Left lung (tissue), 10 donors: Measurements from ENCODE around the gene SLK. TPM values are rescaled to one million over a fixed set of nuclear protein-coding genes. Genes with fewer than 3 reads are reported as not detected.

Experiments
- ATAC-seq: fragments of 200-7000 bp; cut with Tn5 transposase; one replicate; pipeline ENCODE4 v1.9.1; 2020; ENCODE audit warnings: moderate library complexity
- DNase-seq, 4 donors: peaks; one replicate each; pipeline ENCODE4 v3.0.0-alpha.2; 2013 to 2020
- H3K27ac ChIP-seq, 2 donors: fragments of 200-600 bp; sonication (generic) in 1 of 2; one replicate each; pipeline versions ENCODE4 v1.5.0 to v1.8.0; 2020 to 2021
- H3K27me3 ChIP-seq, 2 donors: fragments of 200-600 bp; sonication (generic) in 1 of 2; one replicate each; pipeline versions ENCODE4 v1.5.0 to v1.8.0; 2020 to 2021
- H3K36me3 ChIP-seq, 2 donors: fragments of 200-600 bp; sonication (generic) in 1 of 2; one replicate each; pipeline versions ENCODE4 v1.5.0 to v1.8.0; 2020 to 2021
- H3K4me1 ChIP-seq, 2 donors: fragments of 200-600 bp; one replicate each; pipeline ENCODE4 v1.8.0; 2021
- H3K4me3 ChIP-seq, 2 donors: fragments of 200-600 bp; sonication (generic) in 1 of 2; one replicate each; pipeline versions ENCODE4 v1.5.0 to v1.8.0; 2020 to 2021; ENCODE audit warnings: mild to moderate bottlenecking in 1 of 2
- H3K9me3 ChIP-seq, 2 donors: fragments of 200-600 bp; sonication (generic) in 1 of 2; one replicate each; pipeline versions ENCODE4 v1.5.0 to v1.8.0; 2020 to 2021
- CTCF ChIP-seq, 2 donors: fragments of 200-600 bp; sonication (generic) in 1 of 2; IDR thresholded peaks; one replicate each; pipeline versions ENCODE4 v1.5.0 to v1.8.0; 2021; ENCODE audit warnings: antibody characterized with exemption in 2 of 2
- intact Hi-C, 2 donors: fragments of 100-400 bp; cut with DNase I; formaldehyde crosslinking; loops; one replicate each; pipeline versions ENCODE4 v1.11.2 to v1.14.2; 2022
- polyA plus RNA-seq, 6 donors: library from polyadenylated mRNA; unstranded; fragments of 120-200 nt; gene quantifications; one replicate each; pipeline ENCODE4 v1.2.1, GENCODE V29; 2013; ENCODE audit not compliant: insufficient read length in 6 of 6
- total RNA-seq, 2 donors: library from RNA; stranded (reverse); fragmentation: NEBNext Ultra II Directional; extraction: Animal tissue kit (Norgen Biotek cat#: 25700); gene quantifications; one replicate each; pipeline ENCODE4 v1.2.1, GENCODE V29; 2021
- donor health status: DM: no; HTN: yes; CAD: no.
- donor health status: DM: no; HTN: no; CAD: no.

Gene SLK
- total and polyA plus RNA-seq, 8 donors, result 52.1 to 68.1 (median 63.2) TPM

GRCh38 chr10:104057717-104058116 lies 90.8 kb downstream of the SLK start:
- H3K4me3 ChIP-seq, result no peak overlapping the region
- H3K9me3 ChIP-seq, result no peaks in the 10 kb centered on the region
- H3K36me3 ChIP-seq, result no peaks in the 10 kb centered on the region
- TF ChIP-seq CTCF (IDR thresholded peaks at IDR 0.05), result no peak
- no peaks in the 10 kb centered on the region for H3K27me3 ChIP-seq
- DNase-seq, result no peak
- no peak overlapping the region for H3K27ac ChIP-seq
- no peaks in the 10 kb centered on the region for H3K4me1 ChIP-seq
- intact Hi-C loops, result no loop called here
- ATAC-seq, result no peak

- no peak for TF ChIP-seq CTCF (IDR thresholded peaks at IDR 0.05)
- Histone ChIP-seq H3K4me1 (no peaks in the 10 kb centered on the region), H3K27ac (no peak overlapping the region), H3K9me3 (no peaks in the 10 kb centered on the region), H3K4me3 (no peak overlapping the region), H3K27me3 (no peaks in the 10 kb centered on the region), H3K36me3 (no peaks in the 10 kb centered on the region)
- intact Hi-C loops, result no loop called here
- ATAC-seq (no peak), DNase-seq (no peak)
Observed at GRCh38 chr10:104059364-104059763, 92.4 kb downstream of the SLK start.

GRCh38 chr10:104061196-104061595 lies 94.3 kb downstream of the SLK start:
- H3K27ac ChIP-seq, result no peak overlapping the region
- H3K27me3 ChIP-seq, result no peaks in the 10 kb centered on the region
- no peaks in the 10 kb centered on the region for H3K9me3 ChIP-seq
- TF ChIP-seq CTCF (IDR thresholded peaks at IDR 0.05), result no peak
- intact Hi-C loops, result no loop called here
- H3K4me3 ChIP-seq, result no peak overlapping the region
- ATAC-seq, result no peak
- H3K4me1 ChIP-seq, result no peaks in the 10 kb centered on the region
- DNase-seq, result no peak
- H3K36me3 ChIP-seq, result no peaks in the 10 kb centered on the region

GRCh38 chr10:104065748-104066147 lies 98.8 kb downstream of the SLK start:
- intact Hi-C loops, result no loop called here
- DNase-seq (no peak), ATAC-seq (no peak)
- Histone ChIP-seq H3K4me1 (no peaks in the 10 kb centered on the region), H3K27ac (no peak overlapping the region), H3K4me3 (no peak overlapping the region), H3K36me3 (no peaks in the 10 kb centered on the region), H3K9me3 (no peaks in the 10 kb centered on the region), H3K27me3 (no peaks in the 10 kb centered on the region)
- TF ChIP-seq CTCF (IDR thresholded peaks at IDR 0.05), result no peak

- no peak for TF ChIP-seq CTCF (IDR thresholded peaks at IDR 0.05)
- H3K4me1 ChIP-seq, result no peaks in the 10 kb centered on the region
- no peaks in the 10 kb centered on the region for H3K9me3 ChIP-seq
- H3K36me3 ChIP-seq, result no peaks in the 10 kb centered on the region
- DNase-seq (no peak), ATAC-seq (no peak)
- intact Hi-C loops, result no loop called here
- no peaks in the 10 kb centered on the region for H3K27me3 ChIP-seq
- no peak overlapping the region for H3K27ac ChIP-seq
- H3K4me3 ChIP-seq, result no peak overlapping the region
Observed at GRCh38 chr10:104066945-104067344, 100.0 kb downstream of the SLK start.
